Lower leg skin (tissue), 4 donors: ENCODE measurements around the gene LILRA5. TPM values are rescaled to one million over a fixed set of nuclear protein-coding genes. Genes with fewer than 3 reads are reported as not detected.
A peak's percentile ranks its signal among the peaks of the same experiment; 100 is the strongest.

ENCODE experiments used
- DNase-seq, 2 donors: peaks; one replicate each; pipeline ENCODE4 v3.0.0-alpha.2; 2019; ENCODE audit warnings: low spot score in 2 of 2
- H3K4me3 ChIP-seq: fragments of 200-600 bp; sonication (generic); 2 replicates; pipeline ENCODE4 v1.5.1; 2017; ENCODE audit warnings: mild to moderate bottlenecking, low read depth; ENCODE audit not compliant: poor library complexity, severe bottlenecking
- POLR2A ChIP-seq, 2 donors: fragments of 450-650 bp; IDR thresholded peaks; one replicate each; pipeline ENCODE4 v1.6.1; 2016 to 2017; ENCODE audit warnings: antibody characterized with exemption in 2 of 2, mild to moderate bottlenecking in 1 of 2, moderate library complexity in 1 of 2
- WGBS, 2 donors: methylation state at CpG; one replicate each; pipeline ENCODE4 v1.1.5; 2018; 5-methylcytosine and 5-hydroxymethylcytosine counted together
- intact Hi-C: fragments of 100-400 bp; cut with DNase I; formaldehyde crosslinking; loops from one replicate; pipeline ENCODE4 v1.15.0; 2023; ENCODE audit warnings: low total_unique reads
- total RNA-seq, 4 donors: library from RNA; depleted of rRNA; stranded (reverse); fragments of >200 nt; gene quantifications; one replicate each; pipeline ENCODE4 v1.1.0, GENCODE V29; 2016
- TF ChIP-seq, protein P1 (sequence below), 3 donors: fragments of 450-650 bp; IDR thresholded peaks; one replicate each; pipeline ENCODE4 v1.5.1; 2016; ENCODE audit warnings: antibody characterized with exemption in 3 of 3, mild to moderate bottlenecking in 3 of 3, moderate library complexity in 2 of 3

Gene LILRA5
- total RNA-seq, 4 donors from 2014 or later: 0.59 to 2.4 TPM; not detected in 2

DNA sequence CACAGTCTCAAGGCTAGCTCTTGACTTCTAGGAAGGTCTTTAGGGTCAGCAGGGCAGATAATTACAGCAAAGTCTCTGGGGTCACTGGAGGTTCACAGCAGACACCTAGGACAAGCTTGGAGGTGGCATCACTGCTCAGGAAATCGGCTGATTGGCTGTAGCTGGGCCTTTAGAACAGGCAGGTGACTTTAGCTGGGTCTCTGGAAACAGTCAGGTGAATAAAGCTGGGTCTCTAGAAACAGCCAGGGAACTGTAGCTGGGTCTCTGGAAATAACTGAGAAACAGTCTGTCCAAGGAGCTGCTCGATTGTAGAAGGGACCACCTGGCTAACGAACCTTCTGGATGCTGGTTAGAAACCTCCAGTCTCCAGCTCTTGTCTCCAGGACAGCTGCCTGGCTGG, 41.8 kb upstream of the LILRA5 start:
- WGBS, 2 donors: 63 to 65% methylated on average over 3 of the region's 3 CpGs
- DNase-seq: no peak

DNA sequence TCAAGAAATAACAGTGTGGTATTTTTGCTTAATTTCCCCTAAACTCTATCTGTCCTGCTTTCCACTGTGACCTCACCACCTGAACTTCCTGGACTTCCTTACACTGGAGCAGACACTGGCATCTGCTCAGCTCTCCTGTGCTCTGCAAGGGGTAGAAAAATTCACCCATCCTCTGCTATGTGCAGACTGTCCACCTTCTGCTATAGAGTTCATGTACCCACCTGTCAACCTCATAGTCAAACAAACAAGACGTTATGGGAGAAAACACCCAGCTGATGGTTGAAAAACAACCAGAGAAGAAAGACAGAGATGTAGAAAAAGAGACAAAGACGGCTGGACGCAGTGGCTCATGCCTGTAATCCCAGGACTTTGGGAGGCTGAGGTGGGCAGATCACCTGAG, 39.6 kb upstream of the LILRA5 start:
- TF ChIP-seq, protein P1, sequence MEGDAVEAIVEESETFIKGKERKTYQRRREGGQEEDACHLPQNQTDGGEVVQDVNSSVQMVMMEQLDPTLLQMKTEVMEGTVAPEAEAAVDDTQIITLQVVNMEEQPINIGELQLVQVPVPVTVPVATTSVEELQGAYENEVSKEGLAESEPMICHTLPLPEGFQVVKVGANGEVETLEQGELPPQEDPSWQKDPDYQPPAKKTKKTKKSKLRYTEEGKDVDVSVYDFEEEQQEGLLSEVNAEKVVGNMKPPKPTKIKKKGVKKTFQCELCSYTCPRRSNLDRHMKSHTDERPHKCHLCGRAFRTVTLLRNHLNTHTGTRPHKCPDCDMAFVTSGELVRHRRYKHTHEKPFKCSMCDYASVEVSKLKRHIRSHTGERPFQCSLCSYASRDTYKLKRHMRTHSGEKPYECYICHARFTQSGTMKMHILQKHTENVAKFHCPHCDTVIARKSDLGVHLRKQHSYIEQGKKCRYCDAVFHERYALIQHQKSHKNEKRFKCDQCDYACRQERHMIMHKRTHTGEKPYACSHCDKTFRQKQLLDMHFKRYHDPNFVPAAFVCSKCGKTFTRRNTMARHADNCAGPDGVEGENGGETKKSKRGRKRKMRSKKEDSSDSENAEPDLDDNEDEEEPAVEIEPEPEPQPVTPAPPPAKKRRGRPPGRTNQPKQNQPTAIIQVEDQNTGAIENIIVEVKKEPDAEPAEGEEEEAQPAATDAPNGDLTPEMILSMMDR (IDR thresholded peaks at IDR 0.05): no peak
- no peak for TF ChIP-seq POLR2A (IDR thresholded peaks at IDR 0.05)
- DNase-seq: no peak
- H3K4me3 ChIP-seq: no peak overlapping the region
- 41 to 71% methylated on average over 3 of the region's 3 CpGs for WGBS, 2 donors
- intact Hi-C loops: no loop called here

More for the DNA sequence above, 41.8 kb upstream of the LILRA5 start:
- intact Hi-C loops: no loop called here
- H3K4me3 ChIP-seq: no peak overlapping the region
- no peak for TF ChIP-seq POLR2A (IDR thresholded peaks at IDR 0.05)
- TF ChIP-seq, protein P1 (IDR thresholded peaks at IDR 0.05): no peak

DNA sequence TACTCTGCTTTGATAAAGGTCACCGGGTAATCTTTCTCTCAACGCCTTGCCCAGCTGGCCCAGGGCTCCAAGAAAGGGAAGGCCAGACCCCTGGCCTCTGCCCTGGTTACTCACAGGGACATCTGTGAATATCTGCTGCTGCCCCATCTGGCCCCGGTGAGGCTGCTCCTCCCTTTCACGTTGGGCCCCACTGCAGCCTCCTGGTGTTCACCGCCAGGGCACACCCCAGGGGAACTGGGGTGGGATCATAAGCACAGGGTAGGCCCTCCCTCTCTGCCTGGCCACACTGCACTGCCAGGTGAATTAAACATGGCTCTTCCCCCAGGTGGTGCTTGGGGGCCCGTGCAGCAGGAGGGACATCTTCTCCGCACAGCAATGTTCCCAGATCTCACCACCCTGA, 39.1 kb upstream of the LILRA5 start:
- TF ChIP-seq POLR2A (IDR thresholded peaks at IDR 0.05): no peak
- TF ChIP-seq, protein P1 (IDR thresholded peaks at IDR 0.05): no peak
- DNase-seq: no peak
- H3K4me3 ChIP-seq: no peak overlapping the region
- intact Hi-C loops: no loop called here
- WGBS, 2 donors: 53 to 70% methylated on average over 7 of the region's 7 CpGs

DNA sequence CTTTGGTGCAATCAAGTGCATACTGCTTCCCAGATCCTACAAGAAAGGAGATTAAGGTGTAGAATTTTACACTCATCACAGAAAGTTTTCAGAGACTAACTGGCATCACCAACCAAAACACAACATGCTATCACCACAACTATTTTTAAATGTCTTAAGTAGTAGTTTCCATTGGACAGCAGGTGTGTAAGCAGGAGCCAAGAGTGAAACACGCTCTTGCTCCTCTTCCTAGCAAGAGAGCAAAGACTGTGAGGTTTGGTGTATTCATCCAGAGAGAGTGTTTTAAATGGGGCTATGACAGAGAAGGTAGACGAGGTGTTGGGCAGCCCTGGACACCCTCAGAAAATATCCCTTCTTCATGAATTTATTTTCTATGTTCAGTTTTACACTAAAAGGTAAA, 38.5 kb upstream of the LILRA5 start:
- 35 to 58% methylated on average over 2 of the region's 2 CpGs for WGBS, 2 donors
- H3K4me3 ChIP-seq: no peak overlapping the region
- TF ChIP-seq, protein P1 (IDR thresholded peaks at IDR 0.05): no peak
- no peak for TF ChIP-seq POLR2A (IDR thresholded peaks at IDR 0.05)
- intact Hi-C loops: no loop called here
- no peak for DNase-seq

DNA sequence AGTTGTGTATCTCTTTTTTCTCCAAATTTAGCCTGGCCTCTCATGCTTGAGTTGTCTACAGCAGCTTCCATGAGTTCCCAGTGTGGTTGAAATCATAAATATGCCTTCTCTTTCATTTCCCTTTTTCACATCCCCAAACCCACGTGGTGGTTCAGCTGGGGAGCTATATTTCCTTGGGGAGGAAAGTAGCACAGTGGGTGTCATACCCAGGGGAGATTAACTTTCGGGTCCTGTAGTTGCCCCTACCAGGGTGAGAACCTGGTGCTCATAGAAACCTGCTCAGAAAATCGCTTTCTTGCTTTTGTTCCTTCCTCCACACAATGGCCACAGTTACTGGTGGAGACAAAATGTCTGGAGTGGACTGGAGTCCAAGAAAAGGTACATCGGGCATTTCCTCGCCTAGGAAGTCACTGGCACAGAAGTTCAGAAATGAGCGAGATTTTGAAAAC, 33.0 kb upstream of the LILRA5 start:
- peak in 1 of 2 donors; percentile 18 for DNase-seq
- no peak overlapping the region for H3K4me3 ChIP-seq
- intact Hi-C loops: no loop called here
- 76 to 77% methylated on average over 6 of the region's 6 CpGs for WGBS, 2 donors
- no peak for TF ChIP-seq POLR2A (IDR thresholded peaks at IDR 0.05)
- TF ChIP-seq, protein P1 (IDR thresholded peaks at IDR 0.05): no peak

DNA sequence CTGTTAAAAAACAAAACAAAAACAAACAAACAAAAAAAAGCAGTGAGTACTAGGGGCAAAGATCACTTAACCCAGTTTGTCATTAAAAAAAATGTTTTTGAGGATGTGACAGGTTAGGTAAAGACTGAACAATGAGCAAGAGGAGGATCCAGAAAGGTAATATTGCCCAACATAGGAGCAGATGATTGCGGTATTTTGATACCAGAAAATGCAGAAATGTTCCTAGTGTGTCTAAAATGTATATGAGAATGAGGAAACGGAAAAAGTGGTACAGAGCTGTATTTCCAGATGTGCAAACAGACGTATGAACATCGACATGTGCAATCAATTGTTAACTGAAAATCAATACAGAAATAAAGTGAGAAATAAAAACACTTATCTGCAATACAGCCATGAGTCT, 30.9 kb upstream of the LILRA5 start:
- WGBS, 2 donors: 65 to 67% methylated on average over 4 of the region's 4 CpGs
- DNase-seq: no peak
- no peak for TF ChIP-seq POLR2A (IDR thresholded peaks at IDR 0.05)
- TF ChIP-seq, protein P1 (IDR thresholded peaks at IDR 0.05): no peak

More for the DNA sequence above, 30.9 kb upstream of the LILRA5 start:
- intact Hi-C loops: no loop called here
- no peak overlapping the region for H3K4me3 ChIP-seq
